VCaP (cell line): ENCODE results near the gene DEF6.
A peak's percentile ranks its signal among the peaks of the same experiment; 100 is the strongest.

ENCODE experiments used
- H3K27ac ChIP-seq: fragments of 450-650 bp; 2 replicates; pipeline ENCODE4 v1.5.1; 2017
- CTCF ChIP-seq: fragments of 450-650 bp; conservative IDR thresholded peaks from 2 replicates; pipeline ENCODE4 v1.5.1; 2017; ENCODE audit warnings: mild to moderate bottlenecking, moderate library complexity

Gene DEF6

GRCh38 chr6:35294308-35294945 lies 3.2 kb upstream of the DEF6 start:
- H3K27ac ChIP-seq: no peak overlapping the region
- TF ChIP-seq CTCF: peak; percentile 88

- H3K27ac ChIP-seq: no peak overlapping the region
- TF ChIP-seq CTCF: no peak
Measured at GRCh38 chr6:35295036-35295435, 2.6 kb upstream of the DEF6 start.

GRCh38 chr6:35295521-35296315 lies 1.9 kb upstream of the DEF6 start:
- no peak for TF ChIP-seq CTCF
- H3K27ac ChIP-seq: no peak overlapping the region

- peak overlapping the region; percentile 62; the same call in 1 of the 2 replicates for H3K27ac ChIP-seq
- TF ChIP-seq CTCF: no peak
Measured at GRCh38 chr6:35296931-35297600, 552 bp upstream of the DEF6 start.

- TF ChIP-seq CTCF: no peak
- peak overlapping the region; percentile 62; the same call in 1 of the 2 replicates for H3K27ac ChIP-seq
Measured at GRCh38 chr6:35298625-35299140, 1.1 kb downstream of the DEF6 start.

- H3K27ac ChIP-seq: no peak overlapping the region
- TF ChIP-seq CTCF: no peak
Measured at GRCh38 chr6:35299674-35300073, 2.1 kb downstream of the DEF6 start.

GRCh38 chr6:35300848-35301247 lies 3.2 kb downstream of the DEF6 start:
- H3K27ac ChIP-seq: no peak overlapping the region
- no peak for TF ChIP-seq CTCF
